Right cardiac atrium (tissue), 5 donors: ENCODE results near the gene MUS81. TPM values are rescaled to one million over a fixed set of nuclear protein-coding genes. Genes with fewer than 3 reads are reported as not detected.
A peak's percentile ranks its signal among the peaks of the same experiment; 100 is the strongest.

Experiments used
- ATAC-seq, 2 donors: fragments of 200-7000 bp; cut with Tn5 transposase; one replicate each; pipeline versions ENCODE4 v1.8.0 to v1.9.1; 2020; ENCODE audit warnings: moderate library complexity in 2 of 2, mild to moderate bottlenecking in 1 of 2
- DNase-seq, 3 donors: peaks; one replicate each; pipeline ENCODE4 v3.0.0-alpha.2; 2020
- H3K27ac ChIP-seq: one replicate; pipeline ENCODE4 v1.5.1; 2013; ENCODE audit warnings: mild to moderate bottlenecking, low read length, control low read depth, moderate library complexity
- H3K27me3 ChIP-seq: one replicate; pipeline ENCODE4 v1.6.1; 2013; ENCODE audit not compliant: control insufficient read depth, insufficient read depth
- H3K4me1 ChIP-seq: one replicate; pipeline ENCODE4 v1.6.1; 2013; ENCODE audit warnings: low read length; ENCODE audit not compliant: control insufficient read depth, insufficient read depth
- H3K4me3 ChIP-seq: one replicate; pipeline ENCODE4 v1.5.1; 2013; ENCODE audit warnings: low read length, control low read depth
- H3K9me3 ChIP-seq: one replicate; pipeline ENCODE4 v1.6.1; 2013; ENCODE audit warnings: low read length; ENCODE audit not compliant: control insufficient read depth
- WGBS: extraction: QIAGEN DNeasy Blood & Tissue Kit; methylation state at CpG from one replicate; pipeline ENCODE4 v1.1.7; 2013; 5-methylcytosine and 5-hydroxymethylcytosine counted together
- intact Hi-C, 4 donors: fragments of 100-400 bp; cut with DNase I; formaldehyde crosslinking; loops; one replicate each; pipeline versions ENCODE4 v1.11.0 to v1.14.0; 2022 to 2023
- long read RNA-seq, 4 donors: library from polyadenylated mRNA; unstranded; transcript quantifications; one replicate each; pipeline ENCODE4 v2.0.0, GENCODE V29; 2020 to 2021
- polyA plus RNA-seq: library from polyadenylated mRNA; stranded (reverse); fragments of 200-250 nt; gene quantifications from one replicate; pipeline ENCODE4 v1.2.3, GENCODE V29; 2013
- total RNA-seq, 4 donors: library from RNA; stranded (reverse); fragmentation: NEBNext Ultra II Directional; extraction: Animal tissue kit (Norgen Biotek cat#: 25700); gene quantifications; one replicate each; pipeline ENCODE4 v1.2.1, GENCODE V29; 2021
- donor health status: healthy with polysubstance abuse.
- donor health status: DM: no; HTN: yes; CAD: no.
- donor health status: DM: no; HTN: no; CAD: no.
- donor health status: DM: no; HTN: yes; CAD: no; lungs with severe emphysema.
- donor health status: DM: yes; HTN: yes; CAD: no.

MUS81 gene, protein sequence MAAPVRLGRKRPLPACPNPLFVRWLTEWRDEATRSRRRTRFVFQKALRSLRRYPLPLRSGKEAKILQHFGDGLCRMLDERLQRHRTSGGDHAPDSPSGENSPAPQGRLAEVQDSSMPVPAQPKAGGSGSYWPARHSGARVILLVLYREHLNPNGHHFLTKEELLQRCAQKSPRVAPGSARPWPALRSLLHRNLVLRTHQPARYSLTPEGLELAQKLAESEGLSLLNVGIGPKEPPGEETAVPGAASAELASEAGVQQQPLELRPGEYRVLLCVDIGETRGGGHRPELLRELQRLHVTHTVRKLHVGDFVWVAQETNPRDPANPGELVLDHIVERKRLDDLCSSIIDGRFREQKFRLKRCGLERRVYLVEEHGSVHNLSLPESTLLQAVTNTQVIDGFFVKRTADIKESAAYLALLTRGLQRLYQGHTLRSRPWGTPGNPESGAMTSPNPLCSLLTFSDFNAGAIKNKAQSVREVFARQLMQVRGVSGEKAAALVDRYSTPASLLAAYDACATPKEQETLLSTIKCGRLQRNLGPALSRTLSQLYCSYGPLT
- total RNA-seq = 10 to 100 TPM; 33.3 to 39.5 (median 35.8) TPM
- 44.7 TPM for polyA plus RNA-seq
- long read RNA-seq, donor 1, transcript MUS81-201 (16 exons, 2,392 nt) = major isoform, 55 of 87 reads
- long read RNA-seq, donor 1, partial matches to known transcripts = 10 of 87 reads
- long read RNA-seq, donor 1, other reads (novel, unspliced or antisense) = 20 of 87 reads
- long read RNA-seq, donor 2, transcript MUS81-201 (16 exons, 2,392 nt) = major isoform, 26 of 48 reads
- long read RNA-seq, donor 2, partial matches to known transcripts = 4 of 48 reads
- long read RNA-seq, donor 2, other reads (novel, unspliced or antisense) = 17 of 48 reads
- long read RNA-seq, donor 3, transcript MUS81-201 (16 exons, 2,392 nt) = major isoform, 129 of 218 reads
- long read RNA-seq, donor 3, partial matches to known transcripts = 19 of 218 reads
- long read RNA-seq, donor 3, other reads (novel, unspliced or antisense) = 66 of 218 reads
- long read RNA-seq, donor 4, transcript MUS81-201 (16 exons, 2,392 nt) = major isoform, 23 of 44 reads
- long read RNA-seq, donor 4, partial matches to known transcripts = 8 of 44 reads
- long read RNA-seq, donor 4, other reads (novel, unspliced or antisense) = 13 of 44 reads

DNA sequence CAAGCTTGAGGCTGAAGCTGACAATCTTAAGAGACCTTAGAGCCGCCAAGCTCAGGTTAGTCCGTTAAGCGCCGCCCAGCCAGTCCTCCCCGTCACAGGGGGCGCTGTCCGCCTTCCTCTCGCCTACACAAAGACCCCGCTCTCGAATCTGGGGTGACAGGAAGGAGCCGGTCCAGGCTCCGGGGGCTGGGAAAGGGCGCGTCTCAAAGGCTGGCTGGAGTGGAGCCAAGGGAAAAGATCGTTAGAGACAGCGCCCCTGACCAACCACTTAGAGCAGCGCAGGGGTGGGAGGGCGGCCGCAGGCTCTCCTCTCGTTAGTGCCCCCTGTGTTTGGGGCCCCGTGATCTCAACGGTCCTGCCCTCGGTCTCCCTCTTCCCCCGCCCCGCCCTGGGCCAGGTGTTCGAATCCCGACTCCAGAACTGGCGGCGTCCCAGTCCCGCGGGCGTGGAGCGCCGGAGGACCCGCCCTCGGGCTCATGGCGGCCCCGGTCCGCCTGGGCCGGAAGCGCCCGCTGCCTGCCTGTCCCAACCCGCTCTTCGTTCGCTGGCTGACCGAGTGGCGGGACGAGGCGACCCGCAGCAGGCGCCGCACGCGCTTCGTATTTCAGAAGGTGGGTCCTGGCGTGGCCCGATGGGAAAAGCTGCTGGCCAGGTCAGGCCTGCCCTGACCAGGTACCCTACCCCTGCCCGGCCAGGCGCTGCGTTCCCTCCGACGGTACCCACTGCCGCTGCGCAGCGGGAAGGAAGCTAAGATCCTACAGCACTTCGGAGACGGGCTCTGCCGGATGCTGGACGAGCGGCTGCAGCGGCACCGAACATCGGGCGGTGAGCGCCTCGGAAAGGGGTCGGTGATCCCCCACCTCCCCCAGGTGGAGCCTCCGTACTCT is at the start of gene MUS81:
TSS of gene MUS81 (plus strand) at position 156 of the 887 bp plus-strand sequence. CDS start at position 477, 321 bp downstream.
- H3K27ac ChIP-seq = peak within 1 kb of the TSS; percentile 99
- DNase-seq = peak; percentile 98 to 99 (median 99)
- under 1% methylated on average over 78 of the region's 78 CpGs for WGBS
- peaks cover 5% of the 10 kb centered on the region for H3K4me1 ChIP-seq
- peak within 1 kb of the TSS; percentile 61 for H3K4me3 ChIP-seq
- intact Hi-C loops = no loop called here
- peak; percentile 67 to 73 for ATAC-seq
- no peaks in the 10 kb centered on the region for H3K9me3 ChIP-seq
- no peaks in the 10 kb centered on the region for H3K27me3 ChIP-seq

DNA sequence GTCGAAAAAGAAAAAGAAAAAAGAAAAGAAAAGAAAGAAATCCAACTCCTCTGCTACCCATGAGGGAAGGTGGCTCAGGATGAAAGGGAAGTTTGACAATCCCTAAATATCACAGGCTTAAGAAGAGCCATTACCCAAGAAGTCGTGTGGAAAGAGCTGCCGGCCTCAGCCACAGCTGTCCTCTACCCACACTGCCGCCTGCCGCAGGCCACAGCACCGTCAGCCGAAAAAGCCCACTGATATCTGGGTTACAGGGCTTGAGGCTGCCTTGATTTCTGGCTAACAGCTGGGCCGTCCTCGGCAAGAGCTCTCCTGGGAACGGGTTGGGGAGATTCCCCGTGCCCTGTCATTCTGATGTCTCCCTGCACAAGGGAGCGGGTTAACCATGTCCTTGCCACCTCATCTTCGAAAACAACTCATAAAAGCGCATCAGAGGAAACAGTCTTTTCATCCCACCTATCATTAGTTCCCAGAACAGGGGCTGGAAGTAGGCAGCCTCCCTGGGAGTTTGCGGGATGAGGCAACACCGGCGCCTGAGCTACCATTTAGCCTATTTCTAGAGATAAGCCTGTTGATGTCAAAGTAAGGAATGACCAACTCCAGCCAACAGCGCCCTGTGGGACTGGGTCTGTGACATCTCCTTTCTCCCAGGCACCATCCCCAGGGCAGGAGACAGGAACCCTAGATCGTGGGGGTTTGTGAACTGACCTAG is 48.3 kb upstream of the MUS81 start:
- DNase-seq = no peak
- H3K4me1 ChIP-seq = no peaks in the 10 kb centered on the region
- no peaks in the 10 kb centered on the region for H3K27me3 ChIP-seq
- H3K4me3 ChIP-seq = no peak overlapping the region
- intact Hi-C loops = loop anchor here in 2 of 4 donors (10.0 kb wide), 2 partner anchors 97 to 177 kb away; partner anchors contain the start of genes KAT5 (in 1 of the 2) and SIPA1 (in 1 of the 2)
- ATAC-seq = peak in 1 of 2 donors; percentile 22
- WGBS = 49% methylated on average over 19 of the region's 19 CpGs
- H3K27ac ChIP-seq = no peak overlapping the region
- H3K9me3 ChIP-seq = no peaks in the 10 kb centered on the region

DNA sequence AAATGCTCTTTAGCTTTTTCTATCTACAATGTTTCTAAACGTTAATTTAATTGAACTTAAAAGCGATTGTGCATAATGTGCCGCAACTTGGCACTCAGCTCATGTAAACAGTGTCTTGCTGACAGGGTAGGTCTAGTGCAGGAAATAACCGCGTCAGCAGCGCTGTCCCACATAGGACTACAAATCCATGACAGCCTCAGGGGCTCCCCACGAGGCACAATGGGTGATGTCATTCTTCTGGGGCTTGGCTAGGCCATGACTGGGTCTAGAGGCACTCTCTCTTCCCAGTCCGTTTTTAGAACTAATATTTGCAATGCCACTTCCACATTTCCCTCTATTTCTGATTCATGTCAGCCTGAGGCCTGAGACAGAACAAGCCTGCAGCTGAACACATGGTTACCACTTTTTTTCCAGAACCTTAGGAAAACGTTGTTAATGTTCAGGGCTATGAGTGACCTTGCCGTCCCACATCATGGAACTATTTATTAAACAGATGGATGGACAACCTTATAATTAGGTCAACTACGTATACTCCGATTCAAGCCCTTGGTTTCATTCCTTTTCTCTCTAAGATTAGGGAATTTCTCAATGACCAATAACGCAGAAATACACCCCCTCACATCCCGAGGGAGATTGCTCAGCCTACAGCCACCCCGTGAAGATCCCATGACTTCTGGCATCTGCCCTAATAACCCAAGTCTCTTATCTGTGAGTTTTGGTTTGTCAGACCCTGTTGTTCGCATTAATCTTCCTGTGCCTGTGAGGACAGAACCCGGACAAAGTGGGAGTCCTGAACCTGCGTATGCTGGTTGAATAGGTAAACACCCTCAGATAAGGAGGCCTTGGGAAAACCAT is 45.9 kb upstream of the MUS81 start:
- no peaks in the 10 kb centered on the region for H3K4me1 ChIP-seq
- intact Hi-C loops = loop anchor here in 2 of 4 donors (10.0 kb wide), 2 partner anchors 100 to 180 kb away; partner anchors contain the start of genes KAT5 (in 1 of the 2) and SIPA1 (in 1 of the 2)
- DNase-seq (no peak), ATAC-seq (no peak)
- no peaks in the 10 kb centered on the region for H3K9me3 ChIP-seq
- no peak overlapping the region for H3K27ac ChIP-seq
- H3K27me3 ChIP-seq = no peaks in the 10 kb centered on the region
- H3K4me3 ChIP-seq = no peak overlapping the region
- WGBS = 55% methylated on average over 18 of the region's 18 CpGs

DNA sequence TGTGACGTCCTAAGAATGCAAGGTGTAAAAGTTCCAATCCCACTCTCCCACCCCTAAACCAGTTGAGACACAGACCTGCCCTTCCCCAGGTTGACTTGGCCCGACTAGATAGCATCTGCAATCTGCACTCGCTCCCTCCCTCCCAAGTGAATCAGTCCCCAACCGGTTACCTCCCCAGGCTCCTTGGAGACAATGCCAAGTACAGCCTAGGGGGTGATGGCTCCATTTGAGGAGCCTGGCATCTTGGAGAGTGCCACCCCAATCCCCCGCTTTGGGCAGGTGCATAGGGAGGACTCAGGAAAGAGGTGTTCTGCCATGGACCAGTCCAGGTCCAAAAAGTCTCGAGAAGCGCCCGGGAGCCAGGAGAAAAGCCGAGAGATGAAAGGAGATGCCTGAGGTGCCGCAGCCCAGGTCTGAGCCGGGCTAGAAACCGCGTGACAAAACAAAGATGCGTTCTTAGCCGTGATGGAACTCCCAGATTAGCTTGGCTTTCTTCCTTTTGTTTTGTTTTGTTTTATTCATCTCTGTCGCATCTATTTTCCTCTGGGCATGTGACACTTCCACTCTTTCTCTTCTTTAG is 45.2 kb upstream of the MUS81 start:
- WGBS = 85% methylated on average over 16 of the region's 16 CpGs
- intact Hi-C loops = loop anchor here (5.0 to 10.0 kb wide), 5 partner anchors 33 to 188 kb away; partner anchors contain the start of genes AP5B1 (in 3 of the 4), KAT5 (in 3 of the 4) and SIPA1 (in 1 of the 4)
- H3K4me3 ChIP-seq = no peak overlapping the region
- no peaks in the 10 kb centered on the region for H3K4me1 ChIP-seq
- H3K9me3 ChIP-seq = no peaks in the 10 kb centered on the region
- DNase-seq (no peak), ATAC-seq (no peak)
- H3K27ac ChIP-seq = no peak overlapping the region
- no peaks in the 10 kb centered on the region for H3K27me3 ChIP-seq

DNA sequence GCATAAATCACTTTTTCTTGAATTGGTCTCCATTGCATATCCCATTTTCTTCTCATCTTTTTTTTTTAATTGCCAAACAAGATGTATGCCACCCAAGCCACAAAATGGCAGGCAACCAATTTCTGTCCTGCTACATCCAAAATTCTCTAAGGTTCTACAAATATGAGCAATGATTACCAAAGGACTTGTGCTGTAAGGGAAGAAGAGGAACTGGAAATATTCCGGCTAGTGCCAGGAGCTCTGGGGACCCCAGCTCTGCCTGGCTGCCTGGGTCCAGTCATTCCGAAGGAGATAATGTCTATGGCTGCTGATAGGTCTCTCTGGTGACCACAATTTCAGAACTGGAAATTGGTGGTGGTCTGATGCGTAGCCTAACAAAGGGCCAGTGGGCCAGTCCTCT is 43.5 kb upstream of the MUS81 start:
- WGBS = 93% methylated on average over 3 of the region's 3 CpGs
- DNase-seq = no peak
- no peak for ATAC-seq
- intact Hi-C loops = loop anchor here (5.0 to 10.0 kb wide), 5 partner anchors 34 to 189 kb away; partner anchors contain the start of genes AP5B1 (in 3 of the 4), KAT5 (in 3 of the 4) and SIPA1 (in 1 of the 4)
- Histone ChIP-seq H3K27ac (no peak overlapping the region), H3K9me3 (no peaks in the 10 kb centered on the region), H3K4me1 (no peaks in the 10 kb centered on the region), H3K4me3 (no peak overlapping the region), H3K27me3 (no peaks in the 10 kb centered on the region)

DNA sequence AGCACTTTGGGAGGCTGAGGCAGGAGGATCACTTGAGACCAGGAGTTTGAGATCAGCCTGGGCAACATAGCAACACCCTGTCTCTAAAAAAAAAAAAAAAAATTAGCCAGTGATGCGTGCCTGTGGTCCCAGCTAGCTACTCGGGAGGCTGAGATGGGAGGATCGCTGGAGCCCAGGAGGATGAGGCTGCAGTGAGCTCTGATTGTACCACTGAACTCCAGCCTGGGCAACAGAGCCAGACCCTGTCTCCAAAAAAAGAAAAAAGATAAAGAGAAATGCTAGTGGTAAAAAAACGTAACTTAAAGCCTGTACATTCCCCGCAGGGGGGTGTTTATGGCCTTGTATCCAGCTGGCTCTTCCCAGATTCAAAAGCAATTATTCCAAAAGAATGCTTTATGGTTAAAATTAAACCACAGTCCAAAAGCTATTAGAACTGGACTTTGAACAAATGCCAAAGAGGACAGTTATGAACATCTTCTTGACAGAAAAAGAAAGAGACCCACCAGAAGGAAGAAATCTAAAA is 42.9 kb upstream of the MUS81 start:
- H3K27me3 ChIP-seq = no peaks in the 10 kb centered on the region
- 67% methylated on average over 5 of the region's 5 CpGs for WGBS
- no peak for DNase-seq
- H3K4me3 ChIP-seq = peak overlapping the region; percentile 82
- no peaks in the 10 kb centered on the region for H3K4me1 ChIP-seq
- no peaks in the 10 kb centered on the region for H3K9me3 ChIP-seq
- no peak overlapping the region for H3K27ac ChIP-seq
- intact Hi-C loops = loop anchor here (5.0 to 10.0 kb wide), 5 partner anchors 35 to 190 kb away; partner anchors contain the start of genes AP5B1 (in 3 of the 4), KAT5 (in 3 of the 4) and SIPA1 (in 1 of the 4)
- ATAC-seq = no peak

DNA sequence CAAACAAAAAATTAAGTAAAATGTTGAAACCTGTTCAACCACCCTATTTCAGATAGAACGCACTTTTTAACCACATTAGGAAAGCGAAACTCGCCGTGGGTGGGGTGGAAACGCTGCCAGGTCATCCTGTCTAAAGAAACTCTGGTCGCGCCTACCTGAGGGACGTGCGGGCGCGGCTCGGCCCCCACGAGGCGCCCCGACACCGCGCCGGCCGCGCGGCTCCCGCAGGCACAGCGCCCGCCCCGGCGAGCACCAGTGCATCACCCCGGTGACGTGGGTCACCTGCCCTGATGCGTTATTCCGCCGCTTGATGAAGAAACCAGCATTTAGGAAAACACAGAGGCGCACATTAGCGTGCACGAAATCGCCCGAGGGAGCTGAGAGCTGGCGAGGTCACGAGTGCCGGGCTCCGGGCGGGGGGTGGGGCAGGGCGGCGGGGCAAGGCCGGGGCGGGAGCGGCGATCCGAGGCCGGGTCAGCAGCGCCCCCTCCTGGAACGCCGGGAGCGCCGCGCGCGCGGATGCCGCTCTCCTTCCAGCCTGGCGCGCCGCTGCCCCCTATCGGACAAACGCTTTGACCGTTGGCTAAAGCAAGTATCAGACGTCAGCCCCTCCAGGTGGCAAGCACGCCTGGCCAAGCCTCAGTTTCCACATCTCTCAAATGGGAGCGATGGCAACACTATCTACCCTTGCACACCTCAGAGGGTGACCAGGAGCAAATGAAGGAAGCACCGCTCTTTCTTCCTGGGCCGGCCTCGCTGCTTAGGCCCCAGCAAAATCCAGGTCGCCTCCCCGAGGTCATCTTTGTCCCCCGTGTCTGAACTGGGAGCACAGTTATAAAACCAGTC is 42.2 kb upstream of the MUS81 start:
- ATAC-seq (peak; percentile 96), DNase-seq (peak; percentile 93 to 98 (median 98))
- Histone ChIP-seq H3K27ac (peak overlapping the region; percentile 19), H3K4me1 (no peaks in the 10 kb centered on the region), H3K9me3 (no peaks in the 10 kb centered on the region), H3K27me3 (no peaks in the 10 kb centered on the region), H3K4me3 (peak overlapping the region; percentile 82)
- intact Hi-C loops = loop anchor here (2.0 to 10.0 kb wide), 6 partner anchors 36 to 191 kb away; partner anchors contain the start of genes AP5B1 (in 3 of the 4), KAT5 (in 3 of the 4) and SIPA1 (in 1 of the 4)
- 5% methylated on average over 74 of the region's 74 CpGs for WGBS

DNA sequence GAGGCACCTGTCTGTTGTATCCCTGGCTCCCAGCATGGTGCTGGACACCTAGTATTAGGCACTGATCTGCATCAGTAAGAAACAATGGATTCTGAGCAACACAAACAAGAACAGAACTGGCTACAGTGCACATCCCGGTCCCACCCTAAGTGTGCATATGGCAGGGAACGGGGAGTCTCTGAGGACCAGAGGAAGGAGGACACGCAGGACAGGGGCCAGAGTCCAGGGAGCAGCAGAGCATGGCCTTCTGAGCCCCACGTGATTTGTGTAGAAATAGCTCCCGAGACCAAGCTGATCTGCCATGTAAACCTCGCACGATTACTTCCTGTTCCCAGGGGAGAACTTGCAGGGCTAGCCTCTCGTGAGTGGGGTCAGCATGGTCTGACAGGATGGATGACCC is 39.1 kb upstream of the MUS81 start:
- H3K27ac ChIP-seq = no peak overlapping the region
- no peak for DNase-seq
- H3K4me1 ChIP-seq = no peaks in the 10 kb centered on the region
- no peak for ATAC-seq
- WGBS = 45% methylated on average over 8 of the region's 8 CpGs
- H3K4me3 ChIP-seq = no peak overlapping the region
- H3K27me3 ChIP-seq = no peaks in the 10 kb centered on the region
- intact Hi-C loops = no loop called here
- no peaks in the 10 kb centered on the region for H3K9me3 ChIP-seq
